ENCODE results near the gene RAB31. TPM values are rescaled to one million over a fixed set of nuclear protein-coding genes. Genes with fewer than 3 reads are reported as not detected.
"Not testable (repeated sequence)": the region's sequence is repeated elsewhere in the genome, so short reads cannot be mapped to it uniquely, and the experiment has no call there.

The RAB31 gene
- total RNA-seq, 2 experiments from 2014 or later = 3.5 to 4.9 TPM

GRCh38 chr18:9770111-9770510 is 62.0 kb downstream of the RAB31 start:
- CTCF ChIA-PET; DNase-seq; H3K9me3 Mint-ChIP-seq; H3K36me3 Mint-ChIP-seq (ENCODE audit: low read depth); H3K27ac Mint-ChIP-seq; H3K4me1 Mint-ChIP-seq; H3K4me3 Mint-ChIP-seq; POLR2A ChIA-PET: not testable (repeated sequence)
- H3K27me3 Mint-ChIP-seq = peaks cover 26% of the 10 kb centered on the region

DNA sequence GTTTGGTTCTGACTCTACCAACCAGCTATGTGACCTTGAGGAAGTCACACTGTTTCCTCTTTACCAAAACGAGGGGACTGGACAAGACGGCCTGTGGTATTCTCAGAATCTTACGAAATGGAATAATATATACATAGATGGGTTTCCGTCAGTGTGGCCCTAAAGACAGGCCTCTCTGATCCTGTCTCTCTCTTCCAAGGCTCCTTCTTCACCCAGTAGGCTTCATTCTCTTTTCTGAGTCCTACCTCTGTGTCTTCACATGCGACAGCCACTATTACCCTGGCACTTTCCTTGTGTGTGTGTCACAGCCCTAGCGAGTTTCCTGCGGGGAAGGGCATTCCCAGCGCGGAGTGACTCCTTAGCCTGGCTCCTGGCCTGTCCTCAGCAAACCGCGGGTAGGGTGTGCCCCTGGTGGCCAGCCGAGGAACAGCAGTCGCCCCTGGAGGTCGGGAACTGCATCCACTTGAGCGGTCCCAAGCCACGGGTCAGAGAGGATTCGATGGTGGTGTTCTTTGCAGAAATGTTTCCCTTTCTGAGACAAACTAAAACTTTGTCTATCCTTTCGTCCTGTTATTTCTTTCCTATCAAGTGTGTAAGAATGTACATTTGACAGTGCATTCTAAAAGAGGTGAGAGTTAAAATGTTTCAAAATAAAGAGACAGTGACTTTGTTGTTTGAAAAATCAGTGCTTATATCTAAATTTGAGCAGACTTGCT is 63.3 kb downstream of the RAB31 start:
- CTCF ChIA-PET = interaction anchor here (0.8 kb wide), 1 partner anchor 11 kb away, joined by 3 read pairs; no protein-coding TSS in a partner anchor
- Mint-ChIP-seq H3K4me3 (no peak overlapping the region), H3K27ac (no peak overlapping the region), H3K4me1 (peaks cover 2% of the 10 kb centered on the region), H3K27me3 (peaks cover 34% of the 10 kb centered on the region), H3K9me3 (no peaks in the 10 kb centered on the region), H3K36me3 (ENCODE audit: low read depth) (no peaks in the 10 kb centered on the region)
- POLR2A ChIA-PET = no interaction called here
- DNase-seq = peak; percentile 57

DNA sequence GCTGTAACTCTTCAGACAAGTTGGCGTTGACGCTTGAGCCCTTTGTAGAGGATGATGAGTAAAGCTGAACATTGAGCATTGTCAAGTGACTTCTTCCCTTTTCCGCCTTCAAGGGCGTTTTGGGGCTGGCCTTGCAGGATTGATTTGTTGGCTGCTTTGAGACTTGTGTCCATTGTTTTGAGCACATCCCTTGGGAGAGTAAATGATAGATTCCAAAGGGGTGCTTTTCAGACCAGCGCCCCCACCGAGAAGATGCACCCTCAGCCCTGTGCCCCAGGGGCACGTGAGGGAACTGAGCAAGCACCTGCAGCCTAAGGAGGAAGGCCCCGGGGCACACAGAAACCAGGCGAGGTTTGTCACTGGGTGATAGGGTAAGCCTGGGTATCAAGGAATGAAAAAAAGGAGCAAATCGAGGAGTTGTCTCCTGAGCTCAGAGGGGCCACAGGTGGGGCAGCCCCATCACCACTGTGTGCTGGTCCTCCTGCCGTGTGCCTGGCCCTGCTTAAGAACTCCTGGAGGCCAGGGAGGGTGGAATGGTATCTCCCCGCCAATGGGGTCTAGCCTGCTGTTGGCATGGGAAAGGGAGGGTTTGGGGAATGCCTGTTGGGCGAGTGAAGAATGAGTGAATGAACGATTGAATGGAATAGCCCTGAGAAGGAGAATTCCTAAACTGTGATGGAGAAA is 64.0 kb downstream of the RAB31 start:
- Mint-ChIP-seq H3K27me3 (peaks cover 35% of the 10 kb centered on the region), H3K9me3 (no peaks in the 10 kb centered on the region), H3K4me1 (peaks cover 2% of the 10 kb centered on the region), H3K4me3 (no peak overlapping the region), H3K36me3 (ENCODE audit: low read depth) (no peaks in the 10 kb centered on the region), H3K27ac (no peak overlapping the region)
- CTCF ChIA-PET = no interaction called here
- DNase-seq = no peak
- POLR2A ChIA-PET = no interaction called here

DNA sequence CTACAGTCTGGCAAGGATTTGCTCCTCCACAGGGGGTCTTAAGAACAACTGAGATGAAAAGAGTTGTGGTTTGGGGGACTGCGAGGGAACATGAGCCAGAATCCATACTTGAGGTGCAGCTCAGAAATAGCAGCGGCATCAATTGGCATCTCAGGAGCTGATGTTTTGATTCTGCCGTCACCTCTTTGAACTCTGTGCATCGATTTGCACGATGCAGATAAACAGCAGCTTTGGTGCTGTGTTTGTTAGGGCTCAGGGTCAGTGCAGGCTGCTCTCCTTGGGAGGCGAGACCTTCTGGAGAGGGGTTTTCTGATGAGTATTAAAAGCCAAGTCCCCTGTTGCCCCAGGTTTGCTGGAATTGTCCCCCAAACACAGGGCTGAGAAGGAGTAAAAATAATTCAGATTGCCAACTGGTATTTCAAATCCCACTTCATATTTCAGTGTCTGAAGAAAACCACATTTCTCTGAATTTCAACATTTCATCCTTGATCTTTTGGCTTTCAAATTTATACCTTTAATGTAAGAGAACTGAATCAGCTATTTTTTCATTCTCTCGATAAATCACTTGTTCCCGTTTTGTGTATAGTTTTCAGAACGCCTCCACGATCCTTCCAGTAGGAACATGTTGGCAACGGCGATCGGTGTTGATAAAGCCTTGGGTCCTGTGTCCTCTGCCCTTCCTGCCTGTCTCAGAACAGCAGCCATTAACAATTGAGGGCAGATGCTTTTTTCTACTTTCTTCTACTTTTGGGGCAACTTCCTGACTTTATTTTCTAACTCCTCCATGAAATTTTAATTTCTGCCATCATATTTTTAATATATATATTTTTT is 65.0 kb downstream of the RAB31 start:
- Mint-ChIP-seq H3K9me3 (no peaks in the 10 kb centered on the region), H3K4me1 (peaks cover 2% of the 10 kb centered on the region), H3K36me3 (ENCODE audit: low read depth) (no peaks in the 10 kb centered on the region), H3K27me3 (peaks cover 33% of the 10 kb centered on the region), H3K4me3 (no peak overlapping the region), H3K27ac (no peak overlapping the region)
- ChIA-PET POLR2A (no interaction called here), CTCF (no interaction called here)
- DNase-seq = no peak

- H3K36me3 Mint-ChIP-seq (ENCODE audit: low read depth) = no peaks in the 10 kb centered on the region
- no peak for DNase-seq
- H3K27me3 Mint-ChIP-seq = peaks cover 28% of the 10 kb centered on the region
- no peaks in the 10 kb centered on the region for H3K9me3 Mint-ChIP-seq
- CTCF ChIA-PET = no interaction called here
- H3K27ac Mint-ChIP-seq = no peak overlapping the region
- peaks cover 2% of the 10 kb centered on the region for H3K4me1 Mint-ChIP-seq
- H3K4me3 Mint-ChIP-seq = no peak overlapping the region
- POLR2A ChIA-PET = no interaction called here
These were observed 66.0 kb downstream of the RAB31 start for GRCh38 chr18:9774150-9774549.

GRCh38 chr18:9775178-9775577 is 67.1 kb downstream of the RAB31 start:
- no peak overlapping the region for H3K27ac Mint-ChIP-seq
- H3K4me1 Mint-ChIP-seq = peaks cover 2% of the 10 kb centered on the region
- CTCF ChIA-PET = no interaction called here
- POLR2A ChIA-PET = no interaction called here
- no peaks in the 10 kb centered on the region for H3K9me3 Mint-ChIP-seq
- no peaks in the 10 kb centered on the region for H3K36me3 Mint-ChIP-seq (ENCODE audit: low read depth)
- no peak for DNase-seq
- no peak overlapping the region for H3K4me3 Mint-ChIP-seq
- peaks cover 23% of the 10 kb centered on the region for H3K27me3 Mint-ChIP-seq

DNA sequence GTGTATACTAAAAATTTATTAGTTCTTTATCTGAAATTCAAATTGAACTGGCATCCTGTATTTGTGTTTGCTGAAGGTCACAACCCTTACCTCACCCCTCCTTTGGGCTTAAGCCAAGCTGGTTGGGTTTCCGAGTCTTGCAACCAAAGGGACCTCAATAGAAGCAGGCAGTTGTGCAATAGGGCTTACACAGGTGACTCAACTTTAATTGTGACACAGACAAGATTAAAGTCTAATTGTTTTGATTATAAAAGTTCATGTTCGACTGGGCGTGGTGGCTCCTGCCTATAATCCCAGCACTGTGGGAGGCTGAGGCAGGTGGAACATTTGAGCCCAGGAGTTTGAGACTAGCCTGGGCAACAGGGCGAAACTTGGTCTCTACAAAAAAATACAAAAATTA is 71.5 kb downstream of the RAB31 start:
- H3K4me1 Mint-ChIP-seq = peaks cover 7% of the 10 kb centered on the region
- H3K9me3 Mint-ChIP-seq = no peaks in the 10 kb centered on the region
- no peak overlapping the region for H3K27ac Mint-ChIP-seq
- no peak for DNase-seq
- CTCF ChIA-PET = no interaction called here
- POLR2A ChIA-PET = no interaction called here
- no peak overlapping the region for H3K4me3 Mint-ChIP-seq
- no peaks in the 10 kb centered on the region for H3K36me3 Mint-ChIP-seq (ENCODE audit: low read depth)
- H3K27me3 Mint-ChIP-seq = peaks cover 16% of the 10 kb centered on the region

GRCh38 chr18:9782073-9782857 is 74.2 kb downstream of the RAB31 start:
- H3K27ac Mint-ChIP-seq = no peak overlapping the region

DNA sequence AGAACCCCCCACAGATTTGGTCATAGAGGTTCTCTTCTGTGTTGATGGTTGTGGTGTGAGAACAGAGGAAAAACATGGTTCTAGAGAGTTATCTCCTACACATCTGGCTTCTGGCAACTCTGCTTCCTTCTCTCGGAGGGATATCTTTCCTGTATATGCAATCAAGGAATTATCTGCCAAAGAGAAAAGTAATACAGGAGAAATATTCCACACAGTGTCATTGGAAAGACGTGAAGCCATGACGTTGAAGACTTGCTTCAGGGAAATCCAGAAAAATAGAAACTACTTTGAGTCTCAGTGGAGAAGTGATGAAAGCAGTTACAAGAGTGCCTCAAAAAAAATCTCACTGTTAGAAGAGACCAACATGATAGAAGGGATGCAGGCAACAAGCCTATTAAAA is 78.5 kb downstream of the RAB31 start:
- no peaks in the 10 kb centered on the region for H3K9me3 Mint-ChIP-seq
- peaks cover 7% of the 10 kb centered on the region for H3K4me1 Mint-ChIP-seq

More at GRCh38 chr18:9782073-9782857, 74.2 kb downstream of the RAB31 start:
- Mint-ChIP-seq H3K36me3 (ENCODE audit: low read depth) (no peaks in the 10 kb centered on the region), H3K4me3 (no peak overlapping the region), H3K4me1 (peaks cover 7% of the 10 kb centered on the region), H3K9me3 (no peaks in the 10 kb centered on the region), H3K27me3 (peaks cover 14% of the 10 kb centered on the region)
- no peak for DNase-seq
- ChIA-PET POLR2A (interaction anchor here (0.6 kb wide), 1 partner anchor 58 kb away, joined by 3 read pairs; no protein-coding TSS in a partner anchor), CTCF (no interaction called here)

DNA sequence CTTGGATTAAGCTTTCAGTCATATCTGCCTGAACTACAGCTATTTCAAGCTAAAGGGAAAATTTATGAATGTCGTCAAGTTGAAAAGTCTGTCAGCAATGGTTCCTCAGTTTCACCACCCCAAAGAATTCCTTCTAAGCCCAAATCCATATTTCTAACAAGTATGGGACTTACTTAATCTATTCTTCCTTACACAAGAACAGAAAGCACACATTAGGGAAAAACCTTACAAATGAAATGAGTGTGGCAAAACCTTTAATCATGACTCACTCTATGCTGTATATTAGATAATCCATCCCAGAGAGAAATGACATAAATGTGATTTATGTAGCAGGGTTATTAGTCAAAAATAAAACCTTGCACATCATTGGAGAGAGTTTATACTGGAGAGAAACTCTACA is 78.9 kb downstream of the RAB31 start:
- Mint-ChIP-seq H3K4me1 (peaks cover 7% of the 10 kb centered on the region), H3K36me3 (ENCODE audit: low read depth) (no peaks in the 10 kb centered on the region), H3K9me3 (no peaks in the 10 kb centered on the region), H3K27ac (no peak overlapping the region), H3K27me3 (peaks cover 25% of the 10 kb centered on the region), H3K4me3 (no peak overlapping the region)
- no peak for DNase-seq
- POLR2A ChIA-PET = no interaction called here
- CTCF ChIA-PET = no interaction called here

More for the DNA sequence above, 78.5 kb downstream of the RAB31 start:
- Mint-ChIP-seq H3K4me3 (no peak overlapping the region), H3K36me3 (ENCODE audit: low read depth) (no peaks in the 10 kb centered on the region), H3K27ac (no peak overlapping the region), H3K27me3 (peaks cover 25% of the 10 kb centered on the region)
- DNase-seq = no peak
- CTCF ChIA-PET = no interaction called here
- POLR2A ChIA-PET = no interaction called here

GRCh38 chr18:9787712-9788111 is 79.6 kb downstream of the RAB31 start:
- H3K4me1 Mint-ChIP-seq = peaks cover 5% of the 10 kb centered on the region

GRCh38 chr18:9788140-9788539 is 80.0 kb downstream of the RAB31 start:
- no peaks in the 10 kb centered on the region for H3K9me3 Mint-ChIP-seq
- peaks cover 1% of the 10 kb centered on the region for H3K4me1 Mint-ChIP-seq
- H3K4me3 Mint-ChIP-seq = no peak overlapping the region
- ChIA-PET POLR2A (no interaction called here), CTCF (no interaction called here)
- no peak for DNase-seq
- peaks cover 25% of the 10 kb centered on the region for H3K27me3 Mint-ChIP-seq
- H3K36me3 Mint-ChIP-seq (ENCODE audit: low read depth) = no peaks in the 10 kb centered on the region
- H3K27ac Mint-ChIP-seq = no peak overlapping the region

More at GRCh38 chr18:9787712-9788111, 79.6 kb downstream of the RAB31 start:
- Mint-ChIP-seq H3K36me3 (ENCODE audit: low read depth) (no peaks in the 10 kb centered on the region), H3K9me3 (no peaks in the 10 kb centered on the region), H3K4me3 (no peak overlapping the region), H3K27ac (no peak overlapping the region), H3K27me3 (peaks cover 25% of the 10 kb centered on the region)
- CTCF ChIA-PET = no interaction called here
- DNase-seq = no peak
- POLR2A ChIA-PET = no interaction called here

DNA sequence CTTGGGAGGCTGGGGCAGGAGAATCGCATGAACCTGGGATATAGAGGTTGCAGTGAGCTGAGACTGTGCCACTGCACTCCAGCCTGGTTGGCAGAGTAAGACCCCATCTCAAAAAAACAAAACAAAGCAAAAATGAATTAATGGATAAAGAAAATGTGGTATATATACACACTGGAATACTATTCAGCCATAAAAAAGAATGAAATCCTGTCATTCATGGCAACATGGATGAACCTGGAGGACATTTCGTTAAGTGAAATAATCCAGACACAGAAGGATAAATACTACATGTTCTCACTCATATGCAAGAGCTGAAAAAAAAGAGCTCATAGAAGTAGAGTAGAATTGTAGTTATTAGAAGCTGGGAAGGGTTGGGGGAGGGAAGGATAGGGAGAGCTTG is 80.8 kb downstream of the RAB31 start:
- ChIA-PET CTCF (no interaction called here), POLR2A (no interaction called here)
- Mint-ChIP-seq H3K4me1 (no peaks in the 10 kb centered on the region), H3K9me3 (no peaks in the 10 kb centered on the region), H3K4me3 (no peak overlapping the region), H3K36me3 (ENCODE audit: low read depth) (no peaks in the 10 kb centered on the region), H3K27me3 (peaks cover 25% of the 10 kb centered on the region), H3K27ac (no peak overlapping the region)
- no peak for DNase-seq
